ENCODE results near the gene FBXW4.
A peak's percentile ranks its signal among the peaks of the same experiment; 100 is the strongest.

FBXW4 gene

DNA sequence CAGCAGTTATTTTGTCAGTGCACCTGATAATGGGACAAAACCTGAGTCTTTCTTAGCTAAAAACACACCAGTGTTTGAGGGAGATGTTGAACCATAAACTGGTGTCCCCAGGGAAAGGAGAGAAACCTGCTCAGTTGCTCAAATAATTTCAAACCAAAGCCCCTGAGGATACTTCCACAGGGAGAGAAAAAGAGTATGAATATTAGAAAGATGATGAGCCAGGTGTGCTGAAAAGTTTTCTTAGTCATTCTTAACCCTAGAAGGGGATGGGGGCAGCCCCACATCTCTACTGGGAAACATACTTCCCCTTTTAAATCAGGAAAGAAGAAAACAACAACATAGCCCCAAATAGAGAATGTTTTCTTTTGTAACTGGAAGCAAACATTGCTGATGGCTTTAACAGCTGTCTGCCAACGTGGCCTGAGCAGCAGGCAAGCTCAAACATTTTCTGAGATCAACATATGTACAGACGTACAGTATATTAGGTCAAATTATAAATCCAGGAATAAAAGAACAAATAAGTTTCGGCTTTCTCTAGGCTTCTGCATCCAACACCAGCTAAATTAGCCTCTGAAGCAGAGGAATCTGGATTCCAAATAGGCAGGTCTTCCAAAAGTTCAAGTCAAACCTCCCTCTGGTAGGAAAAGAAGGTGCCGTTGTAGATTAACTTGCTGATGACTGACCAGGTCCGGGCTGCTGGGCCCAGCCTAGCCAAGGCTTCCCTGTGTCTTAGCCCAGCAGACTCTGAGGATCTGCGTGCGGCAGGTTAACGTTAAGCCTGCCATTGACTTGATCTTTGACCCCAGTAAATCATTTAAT lies 30.5 kb upstream of the FBXW4 start:
- TF ChIP-seq CTCF (IDR thresholded peaks at IDR 0.05; ENCODE audit: borderline replicate concordance, control extremely low read depth, extremely low read depth, insufficient read depth, missing control alignments): no peak
- in situ Hi-C loops (cut with MboI; ENCODE audit: low sequenced_read_pairs, unreplicated experiment): no loop called here
- peak; percentile 44 for DNase-seq (ENCODE audit: low spot score)

DNA sequence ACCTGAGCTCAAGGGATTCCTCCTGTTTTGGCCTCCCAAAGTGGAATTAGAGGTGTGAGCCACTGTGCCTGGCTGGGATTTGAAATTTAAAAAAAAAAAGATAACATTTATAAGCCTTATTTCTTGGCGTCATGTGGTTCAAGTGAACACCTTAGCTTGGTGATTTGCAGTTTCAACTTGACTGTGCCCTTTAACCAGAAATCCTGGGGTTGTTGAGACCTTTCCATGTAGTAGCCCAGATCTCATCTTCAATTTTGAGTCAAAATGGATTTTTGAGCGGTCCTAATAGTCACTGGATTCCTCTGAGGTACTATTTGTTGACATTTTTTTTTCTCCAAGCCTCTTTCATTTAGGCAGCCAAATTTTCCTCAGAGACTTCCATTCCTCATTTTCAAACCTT lies 29.5 kb upstream of the FBXW4 start:
- in situ Hi-C loops (cut with MboI; ENCODE audit: low sequenced_read_pairs, unreplicated experiment): no loop called here
- no peak for DNase-seq (ENCODE audit: low spot score)
- no peak for TF ChIP-seq CTCF (IDR thresholded peaks at IDR 0.05; ENCODE audit: borderline replicate concordance, control extremely low read depth, extremely low read depth, insufficient read depth, missing control alignments)

DNA sequence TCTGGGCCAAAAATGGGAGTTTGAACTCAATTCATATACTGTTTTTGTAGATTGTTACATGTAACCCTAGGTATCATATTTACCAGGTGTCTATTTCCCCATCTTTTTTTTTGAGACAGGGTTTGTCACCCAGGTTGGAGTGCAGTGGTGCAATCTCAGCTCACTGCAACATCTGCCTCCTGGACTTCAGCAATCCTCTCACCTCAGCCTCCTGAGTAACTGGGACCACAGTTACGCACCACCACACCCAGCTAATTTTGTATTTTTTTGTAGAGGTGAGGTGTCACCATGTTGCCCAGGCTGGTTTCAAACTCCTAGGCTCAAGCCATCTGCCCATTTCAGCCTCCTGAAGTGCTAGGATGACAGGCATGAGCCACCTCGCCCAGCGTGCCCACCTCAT lies 28.2 kb upstream of the FBXW4 start:
- in situ Hi-C loops (cut with MboI; ENCODE audit: low sequenced_read_pairs, unreplicated experiment): no loop called here
- no peak for DNase-seq (ENCODE audit: low spot score)

DNA sequence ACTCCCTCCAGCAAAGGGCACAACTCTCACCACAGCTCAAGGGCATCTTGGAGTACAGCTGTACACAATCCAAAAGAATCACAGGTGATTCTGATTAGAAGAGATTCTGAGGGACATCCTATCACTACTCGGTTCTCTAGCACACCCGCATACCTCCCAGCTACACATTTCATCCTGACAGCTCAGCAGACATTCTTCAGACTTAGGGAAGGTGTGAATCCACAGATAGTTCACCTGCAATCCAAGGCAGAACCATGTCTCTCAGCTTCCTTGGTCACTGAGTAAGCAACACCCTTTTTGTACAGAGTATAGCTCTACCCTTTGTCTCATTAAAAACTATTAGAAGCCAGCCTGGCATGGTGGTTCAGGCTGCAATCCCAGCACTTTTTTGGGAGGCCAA lies 26.8 kb upstream of the FBXW4 start:
- in situ Hi-C loops (cut with MboI; ENCODE audit: low sequenced_read_pairs, unreplicated experiment): no loop called here
- TF ChIP-seq CTCF (IDR thresholded peaks at IDR 0.05; ENCODE audit: borderline replicate concordance, control extremely low read depth, extremely low read depth, insufficient read depth, missing control alignments): no peak
- no peak for DNase-seq (ENCODE audit: low spot score)

More for the DNA sequence above, 28.2 kb upstream of the FBXW4 start:
- TF ChIP-seq CTCF (IDR thresholded peaks at IDR 0.05; ENCODE audit: borderline replicate concordance, control extremely low read depth, extremely low read depth, insufficient read depth, missing control alignments): no peak

GRCh38 chr10:101720606-101721230 lies 25.7 kb upstream of the FBXW4 start:
- in situ Hi-C loops (cut with MboI; ENCODE audit: low sequenced_read_pairs, unreplicated experiment): no loop called here

More at GRCh38 chr10:101720606-101721230, 25.7 kb upstream of the FBXW4 start:
- no peak for TF ChIP-seq CTCF (IDR thresholded peaks at IDR 0.05; ENCODE audit: borderline replicate concordance, control extremely low read depth, extremely low read depth, insufficient read depth, missing control alignments)
- no peak for DNase-seq (ENCODE audit: low spot score)
